Progenitor cell of endocrine pancreas (in vitro differentiated cells): ENCODE results near the gene WARS2. TPM values are rescaled to one million over a fixed set of nuclear protein-coding genes. Genes with fewer than 3 reads are reported as not detected.
A peak's percentile ranks its signal among the peaks of the same experiment; 100 is the strongest.

ENCODE experiments used
- DNase-seq: peaks from one replicate; pipeline ENCODE4 v3.0.0; 2021; ENCODE audit warnings: low spot score; ENCODE audit not compliant: unreplicated experiment
- H3K27ac Mint-ChIP-seq: 2 replicates; pipeline ENCODE4 v1.8.0; 2021; ENCODE audit warnings: mild to moderate bottlenecking, moderate library complexity, mixed read lengths
- H3K27me3 Mint-ChIP-seq: 2 replicates; pipeline ENCODE4 v1.8.0; 2021; ENCODE audit warnings: mixed read lengths
- H3K36me3 Mint-ChIP-seq: 2 replicates; pipeline ENCODE4 v1.8.0; 2022; ENCODE audit warnings: mixed read lengths; ENCODE audit not compliant: insufficient read depth
- H3K4me1 Mint-ChIP-seq: 2 replicates; pipeline ENCODE4 v1.8.0; 2021; ENCODE audit warnings: low read depth, mixed read lengths
- H3K4me3 Mint-ChIP-seq: 2 replicates; pipeline ENCODE4 v1.8.0; 2021; ENCODE audit warnings: low read depth, mild to moderate bottlenecking, moderate library complexity, mixed read lengths
- H3K9me3 Mint-ChIP-seq: 2 replicates; pipeline ENCODE4 v1.8.0; 2021; ENCODE audit warnings: low read depth, mixed read lengths
- CTCF ChIP-seq: fragments of 200-600 bp; sonication (generic); IDR thresholded peaks from one replicate; pipeline ENCODE4 v1.5.0; 2021; ENCODE audit warnings: antibody characterized with exemption, mild to moderate bottlenecking; ENCODE audit not compliant: unreplicated experiment
- total RNA-seq: library from RNA; stranded (reverse); gene quantifications from 2 replicates; pipeline ENCODE4 v1.2.1, GENCODE V29; 2021

WARS2 gene
- total RNA-seq, 1 donor from 2014 or later, result 14.8 TPM

GRCh38 chr1:118985640-118986554 lies 154.6 kb downstream of the WARS2 start:
- H3K27me3 Mint-ChIP-seq, result peaks cover 100% of the 10 kb centered on the region
- no peaks in the 10 kb centered on the region for H3K36me3 Mint-ChIP-seq
- no peak overlapping the region for H3K4me3 Mint-ChIP-seq
- H3K27ac Mint-ChIP-seq, result no peak overlapping the region
- TF ChIP-seq CTCF, result no peak
- peaks cover 13% of the 10 kb centered on the region for H3K4me1 Mint-ChIP-seq
- H3K9me3 Mint-ChIP-seq, result no peaks in the 10 kb centered on the region
- no peak for DNase-seq

- peaks cover 14% of the 10 kb centered on the region for H3K4me1 Mint-ChIP-seq
Measured at GRCh38 chr1:118984722-118985639, 155.5 kb downstream of the WARS2 start.

GRCh38 chr1:118984086-118984721 lies 156.2 kb downstream of the WARS2 start:
- no peak overlapping the region for H3K27ac Mint-ChIP-seq
- no peak for DNase-seq
- peaks cover 100% of the 10 kb centered on the region for H3K27me3 Mint-ChIP-seq

More at GRCh38 chr1:118984722-118985639, 155.5 kb downstream of the WARS2 start:
- no peak for TF ChIP-seq CTCF
- Mint-ChIP-seq H3K4me3 (peak overlapping the region; percentile 49), H3K36me3 (no peaks in the 10 kb centered on the region), H3K27me3 (peaks cover 100% of the 10 kb centered on the region), H3K9me3 (no peaks in the 10 kb centered on the region), H3K27ac (peak overlapping the region; percentile 90)
- DNase-seq, result no peak

GRCh38 chr1:118983558-118984041 lies 156.9 kb downstream of the WARS2 start:
- no peak overlapping the region for H3K4me3 Mint-ChIP-seq
- peaks cover 100% of the 10 kb centered on the region for H3K27me3 Mint-ChIP-seq
- no peaks in the 10 kb centered on the region for H3K9me3 Mint-ChIP-seq
- peaks cover 15% of the 10 kb centered on the region for H3K4me1 Mint-ChIP-seq
- no peaks in the 10 kb centered on the region for H3K36me3 Mint-ChIP-seq
- DNase-seq, result no peak
- H3K27ac Mint-ChIP-seq, result no peak overlapping the region
- TF ChIP-seq CTCF, result no peak

More at GRCh38 chr1:118984086-118984721, 156.2 kb downstream of the WARS2 start:
- Mint-ChIP-seq H3K9me3 (no peaks in the 10 kb centered on the region), H3K4me1 (peaks cover 15% of the 10 kb centered on the region), H3K36me3 (no peaks in the 10 kb centered on the region), H3K4me3 (peak overlapping the region; percentile 49)
- no peak for TF ChIP-seq CTCF
